ENCODE results near the gene TMPRSS6. TPM values are rescaled to one million over a fixed set of nuclear protein-coding genes. Genes with fewer than 3 reads are reported as not detected.
A peak's percentile ranks its signal among the peaks of the same experiment; 100 is the strongest.

Gene TMPRSS6
- polyA plus RNA-seq, 3 donors, result not detected

GRCh38 chr22:37032134-37032534, 77.4 kb downstream of the TMPRSS6 start:
- Histone ChIP-seq H2AFZ (ENCODE audit: insufficient read depth, low read depth, low read length, poor library complexity, severe bottlenecking) (no peak overlapping the region), H3K36me3 (replicated peaks in 1 of 2; ENCODE audit: control insufficient read depth in 1 of 2, insufficient read depth in 2 of 2, low read length in 2 of 2) (peaks cover 20 to 30% of the 10 kb centered on the region in 2 donors), H3K27ac (ENCODE audit: low read depth in 1 of 2, low read length in 2 of 2) (no peak overlapping the region), H3K4me3 (replicated peaks in 1 of 3; ENCODE audit: low read depth in 2 of 3, low read length in 3 of 3) (no peak overlapping the region), H3K4me1 (ENCODE audit: control insufficient read depth in 1 of 2, insufficient read depth in 2 of 2, low read length in 2 of 2) (peaks cover 21% of the 10 kb centered on the region in 2 donors), H3K79me2 (ENCODE audit: insufficient read depth, low read length) (no peaks in the 10 kb centered on the region), H3K9ac (ENCODE audit: insufficient read depth, low read length, poor library complexity, severe bottlenecking) (no peak overlapping the region), H3K4me2 (replicated peaks; ENCODE audit: extremely low read depth, low read length, poor library complexity, severe bottlenecking) (no peak overlapping the region), H3K9me3 (replicated peaks in 1 of 2; ENCODE audit: control insufficient read depth in 1 of 2, insufficient read depth in 1 of 2, low read length in 2 of 2) (no peaks in the 10 kb centered on the region), H3K27me3 (ENCODE audit: control insufficient read depth in 2 of 2, insufficient read depth in 2 of 2, low read length in 2 of 2) (no peaks in the 10 kb centered on the region), H4K20me1 (ENCODE audit: insufficient read depth, low read length) (no peaks in the 10 kb centered on the region)
- DNase-seq, result no peak
- intact Hi-C loops (cut with micrococcal nuclease), result no loop called here
- Mint-ChIP-seq H3K27me3 (ENCODE audit: low read depth in 3 of 3) (peaks cover 0 to 7% (median 5%) of the 10 kb centered on the region in 3 donors), H3K9me3 (peaks cover 0 to 3% (median 0%) of the 10 kb centered on the region in 7 donors), H3K36me3 (peaks cover 22 to 31% of the 10 kb centered on the region in 2 donors), H3K4me3 (no peak overlapping the region), H3K4me1 (peaks cover 26% of the 10 kb centered on the region), H3K27ac (no peak overlapping the region)
- 100% methylated on average over 1 of the region's 2 CpGs for WGBS (ENCODE audit: insufficient coverage)
- no peak for TF ChIP-seq CTCF (IDR thresholded peaks at IDR 0.05)

- H3K27me3 Mint-ChIP-seq (ENCODE audit: low read depth in 3 of 3), result peaks cover 0 to 7% (median under 1%) of the 10 kb centered on the region in 3 donors
- Histone ChIP-seq H3K9ac (ENCODE audit: insufficient read depth, low read length, poor library complexity, severe bottlenecking) (no peak overlapping the region), H3K79me2 (ENCODE audit: insufficient read depth, low read length) (no peaks in the 10 kb centered on the region), H3K27ac (ENCODE audit: low read depth in 1 of 2, low read length in 2 of 2) (no peak overlapping the region), H3K4me1 (ENCODE audit: control insufficient read depth in 1 of 2, insufficient read depth in 2 of 2, low read length in 2 of 2) (peaks cover 21% of the 10 kb centered on the region in 2 donors), H4K20me1 (ENCODE audit: insufficient read depth, low read length) (no peaks in the 10 kb centered on the region), H3K4me3 (replicated peaks in 1 of 3; ENCODE audit: low read depth in 2 of 3, low read length in 3 of 3) (no peak overlapping the region), H3K36me3 (replicated peaks in 1 of 2; ENCODE audit: control insufficient read depth in 1 of 2, insufficient read depth in 2 of 2, low read length in 2 of 2) (peaks cover 23 to 45% of the 10 kb centered on the region in 2 donors), H2AFZ (ENCODE audit: insufficient read depth, low read depth, low read length, poor library complexity, severe bottlenecking) (no peak overlapping the region), H3K4me2 (replicated peaks; ENCODE audit: extremely low read depth, low read length, poor library complexity, severe bottlenecking) (no peak overlapping the region), H3K9me3 (replicated peaks in 1 of 2; ENCODE audit: control insufficient read depth in 1 of 2, insufficient read depth in 1 of 2, low read length in 2 of 2) (no peaks in the 10 kb centered on the region), H3K27me3 (ENCODE audit: control insufficient read depth in 2 of 2, insufficient read depth in 2 of 2, low read length in 2 of 2) (no peaks in the 10 kb centered on the region)
- intact Hi-C loops (cut with micrococcal nuclease), result no loop called here
- H3K4me1 Mint-ChIP-seq, result peaks cover 26% of the 10 kb centered on the region
- DNase-seq, result no peak
- H3K36me3 Mint-ChIP-seq, result peaks cover 28 to 40% of the 10 kb centered on the region in 2 donors
- no peak overlapping the region for H3K4me3 Mint-ChIP-seq
- peaks cover 0 to 3% (median 0%) of the 10 kb centered on the region in 7 donors for H3K9me3 Mint-ChIP-seq
- TF ChIP-seq CTCF (IDR thresholded peaks at IDR 0.05), result no peak
- WGBS (ENCODE audit: insufficient coverage), result 73% methylated on average over 13 of the region's 14 CpGs
- H3K27ac Mint-ChIP-seq, result peak overlapping the region in 1 of 7 donors; percentile 20
Observed at GRCh38 chr22:37030560-37031281, 78.8 kb downstream of the TMPRSS6 start.

Data from CD14-positive monocyte (primary cell).